SK-N-SH (cell line): Measurements from ENCODE around the gene LHX6.

Source experiments
- EP300 ChIP-seq, 2 experiments: IDR thresholded peaks; 2 replicates each; pipeline versions ENCODE4 v1.4.0 to v1.6.1; 2012; ENCODE audit warnings: borderline replicate concordance in 1 of 2, low read depth in 1 of 2, low read length in 1 of 2
- EZH2phosphoT487 ChIP-seq: fragments of 200-600 bp; sonication (generic); IDR thresholded peaks from 2 replicates; pipeline ENCODE4 v1.6.1; 2017; ENCODE audit warnings: low read depth, mixed run types, mild to moderate bottlenecking, antibody characterized with exemption, moderate library complexity, borderline replicate concordance
- FOXM1 ChIP-seq: IDR thresholded peaks from 2 replicates; pipeline ENCODE4 v1.4.0; 2012; ENCODE audit warnings: low read depth, mild to moderate bottlenecking
- JUND ChIP-seq: IDR thresholded peaks from 2 replicates; pipeline ENCODE4 v1.4.0; 2012
- NRF1 ChIP-seq: IDR thresholded peaks from 2 replicates; pipeline ENCODE4 v1.6.1; 2012; ENCODE audit warnings: low read depth, mild to moderate bottlenecking, low read length
- RFX5 ChIP-seq: IDR thresholded peaks from 2 replicates; pipeline ENCODE4 v1.6.1; 2012; ENCODE audit warnings: mild to moderate bottlenecking, improper control_type of control experiment, low read length
- SMC3 ChIP-seq: IDR thresholded peaks from 2 replicates; pipeline ENCODE4 v1.6.1; 2012; ENCODE audit warnings: low read depth, low read length, improper control_type of control experiment
- TEAD4 ChIP-seq: IDR thresholded peaks from 2 replicates; pipeline ENCODE4 v1.4.0; 2012; ENCODE audit warnings: mild to moderate bottlenecking, borderline replicate concordance; ENCODE audit not compliant: insufficient read depth
- YY1 ChIP-seq: IDR thresholded peaks from 2 replicates; pipeline ENCODE4 v1.4.0; 2012; ENCODE audit warnings: low read depth, mild to moderate bottlenecking
- TF ChIP-seq, protein P1 (sequence below): fragments of 200-600 bp; sonication (generic); IDR thresholded peaks from 2 replicates; pipeline ENCODE4 v1.6.1; 2017; ENCODE audit warnings: antibody characterized with exemption, mild to moderate bottlenecking, moderate library complexity
- TF ChIP-seq, protein P2 (sequence below): IDR thresholded peaks from 2 replicates; pipeline ENCODE4 v1.6.1; 2012; ENCODE audit warnings: mild to moderate bottlenecking, low read depth, low read length, moderate library complexity

DNA sequence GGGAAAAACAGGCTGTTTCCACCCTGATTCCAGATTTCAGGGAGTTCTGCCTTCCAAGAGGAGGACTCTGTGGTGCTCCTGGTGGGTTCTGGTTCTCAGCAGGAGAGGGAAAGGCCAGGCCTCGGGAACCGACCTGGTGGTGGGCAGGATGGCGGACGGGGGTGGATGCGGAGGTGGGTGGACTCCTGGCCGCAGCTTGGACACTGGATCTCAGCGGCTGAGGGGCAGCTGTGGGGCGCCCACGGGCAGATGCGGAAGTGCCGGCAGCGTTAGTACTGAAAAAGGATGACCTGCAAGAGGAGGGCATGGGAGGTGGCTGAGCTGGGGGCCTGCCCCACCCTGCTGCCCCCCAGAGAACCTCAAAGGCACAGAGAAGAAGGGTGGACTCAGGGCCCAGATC, 24.3 kb downstream of the LHX6 start:
- TF ChIP-seq, protein P1, sequence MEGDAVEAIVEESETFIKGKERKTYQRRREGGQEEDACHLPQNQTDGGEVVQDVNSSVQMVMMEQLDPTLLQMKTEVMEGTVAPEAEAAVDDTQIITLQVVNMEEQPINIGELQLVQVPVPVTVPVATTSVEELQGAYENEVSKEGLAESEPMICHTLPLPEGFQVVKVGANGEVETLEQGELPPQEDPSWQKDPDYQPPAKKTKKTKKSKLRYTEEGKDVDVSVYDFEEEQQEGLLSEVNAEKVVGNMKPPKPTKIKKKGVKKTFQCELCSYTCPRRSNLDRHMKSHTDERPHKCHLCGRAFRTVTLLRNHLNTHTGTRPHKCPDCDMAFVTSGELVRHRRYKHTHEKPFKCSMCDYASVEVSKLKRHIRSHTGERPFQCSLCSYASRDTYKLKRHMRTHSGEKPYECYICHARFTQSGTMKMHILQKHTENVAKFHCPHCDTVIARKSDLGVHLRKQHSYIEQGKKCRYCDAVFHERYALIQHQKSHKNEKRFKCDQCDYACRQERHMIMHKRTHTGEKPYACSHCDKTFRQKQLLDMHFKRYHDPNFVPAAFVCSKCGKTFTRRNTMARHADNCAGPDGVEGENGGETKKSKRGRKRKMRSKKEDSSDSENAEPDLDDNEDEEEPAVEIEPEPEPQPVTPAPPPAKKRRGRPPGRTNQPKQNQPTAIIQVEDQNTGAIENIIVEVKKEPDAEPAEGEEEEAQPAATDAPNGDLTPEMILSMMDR = no peak
- TF ChIP-seq RFX5 = no peak
- no peak for TF ChIP-seq NRF1
- no peak for TF ChIP-seq YY1
- TF ChIP-seq, protein P2, sequence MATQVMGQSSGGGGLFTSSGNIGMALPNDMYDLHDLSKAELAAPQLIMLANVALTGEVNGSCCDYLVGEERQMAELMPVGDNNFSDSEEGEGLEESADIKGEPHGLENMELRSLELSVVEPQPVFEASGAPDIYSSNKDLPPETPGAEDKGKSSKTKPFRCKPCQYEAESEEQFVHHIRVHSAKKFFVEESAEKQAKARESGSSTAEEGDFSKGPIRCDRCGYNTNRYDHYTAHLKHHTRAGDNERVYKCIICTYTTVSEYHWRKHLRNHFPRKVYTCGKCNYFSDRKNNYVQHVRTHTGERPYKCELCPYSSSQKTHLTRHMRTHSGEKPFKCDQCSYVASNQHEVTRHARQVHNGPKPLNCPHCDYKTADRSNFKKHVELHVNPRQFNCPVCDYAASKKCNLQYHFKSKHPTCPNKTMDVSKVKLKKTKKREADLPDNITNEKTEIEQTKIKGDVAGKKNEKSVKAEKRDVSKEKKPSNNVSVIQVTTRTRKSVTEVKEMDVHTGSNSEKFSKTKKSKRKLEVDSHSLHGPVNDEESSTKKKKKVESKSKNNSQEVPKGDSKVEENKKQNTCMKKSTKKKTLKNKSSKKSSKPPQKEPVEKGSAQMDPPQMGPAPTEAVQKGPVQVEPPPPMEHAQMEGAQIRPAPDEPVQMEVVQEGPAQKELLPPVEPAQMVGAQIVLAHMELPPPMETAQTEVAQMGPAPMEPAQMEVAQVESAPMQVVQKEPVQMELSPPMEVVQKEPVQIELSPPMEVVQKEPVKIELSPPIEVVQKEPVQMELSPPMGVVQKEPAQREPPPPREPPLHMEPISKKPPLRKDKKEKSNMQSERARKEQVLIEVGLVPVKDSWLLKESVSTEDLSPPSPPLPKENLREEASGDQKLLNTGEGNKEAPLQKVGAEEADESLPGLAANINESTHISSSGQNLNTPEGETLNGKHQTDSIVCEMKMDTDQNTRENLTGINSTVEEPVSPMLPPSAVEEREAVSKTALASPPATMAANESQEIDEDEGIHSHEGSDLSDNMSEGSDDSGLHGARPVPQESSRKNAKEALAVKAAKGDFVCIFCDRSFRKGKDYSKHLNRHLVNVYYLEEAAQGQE = no peak
- TF ChIP-seq SMC3 = no peak
- TF ChIP-seq EP300 (IDR thresholded peaks at IDR 0.05; ENCODE audit: borderline replicate concordance in 1 of 2, low read depth in 1 of 2, low read length in 1 of 2) = no peak
- TF ChIP-seq TEAD4 = no peak
- no peak for TF ChIP-seq JUND
- TF ChIP-seq EZH2phosphoT487 = no peak
- TF ChIP-seq FOXM1 = no peak
